GM12875 (cell line): Measurements from ENCODE around the gene MAGEA4.

Experiments used
- H3K4me3 ChIP-seq: one replicate; pipeline ENCODE4 v1.5.1; 2011; ENCODE audit warnings: low read depth, low read length, control low read depth
- TF ChIP-seq, protein P1 (sequence below): IDR thresholded peaks from 2 replicates; pipeline ENCODE4 v1.5.1; 2011; ENCODE audit warnings: low read depth, mild to moderate bottlenecking, control low read depth, inconsistent platforms, low read length, moderate library complexity, borderline replicate concordance; ENCODE audit not compliant: insufficient read depth

The MAGEA4 gene

DNA sequence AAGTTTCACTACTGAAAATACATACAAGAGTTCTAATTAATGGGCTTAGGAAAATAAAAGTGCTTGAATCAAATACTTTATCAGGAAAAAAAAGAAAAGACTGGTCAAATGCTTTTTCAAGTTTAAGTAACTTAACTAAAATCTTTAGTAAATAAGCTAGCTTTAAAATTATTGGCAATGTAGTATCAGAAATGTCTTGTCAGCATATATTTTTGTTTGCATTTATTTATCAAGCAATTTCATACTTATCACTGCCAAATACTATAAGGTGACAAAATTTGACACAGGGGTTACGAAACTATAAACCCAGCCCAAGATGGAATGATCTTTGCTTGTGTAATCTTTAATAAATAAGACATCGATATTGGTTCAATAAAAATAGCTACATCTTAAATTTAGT lies 31.8 kb upstream of the MAGEA4 start:
- no peak overlapping the region for H3K4me3 ChIP-seq
- TF ChIP-seq, protein P1, sequence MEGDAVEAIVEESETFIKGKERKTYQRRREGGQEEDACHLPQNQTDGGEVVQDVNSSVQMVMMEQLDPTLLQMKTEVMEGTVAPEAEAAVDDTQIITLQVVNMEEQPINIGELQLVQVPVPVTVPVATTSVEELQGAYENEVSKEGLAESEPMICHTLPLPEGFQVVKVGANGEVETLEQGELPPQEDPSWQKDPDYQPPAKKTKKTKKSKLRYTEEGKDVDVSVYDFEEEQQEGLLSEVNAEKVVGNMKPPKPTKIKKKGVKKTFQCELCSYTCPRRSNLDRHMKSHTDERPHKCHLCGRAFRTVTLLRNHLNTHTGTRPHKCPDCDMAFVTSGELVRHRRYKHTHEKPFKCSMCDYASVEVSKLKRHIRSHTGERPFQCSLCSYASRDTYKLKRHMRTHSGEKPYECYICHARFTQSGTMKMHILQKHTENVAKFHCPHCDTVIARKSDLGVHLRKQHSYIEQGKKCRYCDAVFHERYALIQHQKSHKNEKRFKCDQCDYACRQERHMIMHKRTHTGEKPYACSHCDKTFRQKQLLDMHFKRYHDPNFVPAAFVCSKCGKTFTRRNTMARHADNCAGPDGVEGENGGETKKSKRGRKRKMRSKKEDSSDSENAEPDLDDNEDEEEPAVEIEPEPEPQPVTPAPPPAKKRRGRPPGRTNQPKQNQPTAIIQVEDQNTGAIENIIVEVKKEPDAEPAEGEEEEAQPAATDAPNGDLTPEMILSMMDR = no peak

DNA sequence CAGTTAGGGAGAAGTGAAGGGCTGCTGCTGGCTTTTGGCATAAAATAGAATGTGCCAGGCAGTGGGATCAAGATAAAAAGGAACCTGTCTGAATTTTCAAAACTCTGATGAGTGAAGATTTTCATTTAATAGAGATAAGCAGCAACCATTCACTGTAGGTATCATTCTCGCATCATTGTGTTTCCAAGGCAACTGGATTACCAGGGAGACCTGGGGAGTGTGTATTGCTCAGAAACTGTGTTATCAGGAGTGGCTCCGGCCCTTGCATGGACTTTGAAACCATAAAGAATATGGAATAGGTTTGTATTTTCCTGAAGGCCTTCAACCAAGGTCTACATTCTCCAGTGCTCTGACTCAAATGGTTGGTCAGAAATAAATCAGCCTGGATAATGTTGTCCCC lies 23.3 kb upstream of the MAGEA4 start:
- H3K4me3 ChIP-seq = no peak overlapping the region
- TF ChIP-seq, protein P1 = no peak

DNA sequence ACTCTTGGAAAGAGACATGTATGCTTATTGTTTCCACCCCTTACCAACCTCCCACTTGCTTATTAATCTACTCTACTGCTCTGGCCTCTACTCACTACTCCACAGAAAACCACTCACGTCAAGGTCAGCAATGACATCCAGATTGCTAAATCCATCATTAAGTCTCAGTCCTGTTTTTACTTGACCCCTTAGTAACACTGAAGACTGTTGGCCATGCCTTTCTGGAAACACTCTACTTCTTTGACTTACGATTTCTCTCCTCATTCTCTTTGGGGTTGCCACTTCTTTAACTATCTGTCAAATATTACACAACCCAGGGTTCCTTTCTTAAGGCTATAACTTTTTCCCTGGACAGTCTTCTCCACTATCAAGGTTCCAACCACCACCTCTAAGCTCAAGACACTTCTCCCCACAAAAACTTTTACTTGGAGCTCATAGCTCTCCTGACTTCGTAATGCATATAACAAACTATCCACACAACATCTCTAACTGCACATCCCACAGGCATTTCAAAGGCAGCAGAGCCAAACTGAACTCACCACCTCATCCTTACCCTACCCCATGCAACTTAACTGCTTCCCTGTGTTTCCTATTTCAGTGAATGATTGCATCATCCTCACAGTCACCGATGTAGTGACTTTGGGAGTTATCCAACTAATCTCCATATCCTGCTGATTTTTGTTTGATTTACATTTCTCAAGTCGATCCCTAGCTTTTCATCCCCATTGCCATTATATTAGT lies 15.8 kb upstream of the MAGEA4 start:
- no peak overlapping the region for H3K4me3 ChIP-seq
- TF ChIP-seq, protein P1 = no peak

DNA sequence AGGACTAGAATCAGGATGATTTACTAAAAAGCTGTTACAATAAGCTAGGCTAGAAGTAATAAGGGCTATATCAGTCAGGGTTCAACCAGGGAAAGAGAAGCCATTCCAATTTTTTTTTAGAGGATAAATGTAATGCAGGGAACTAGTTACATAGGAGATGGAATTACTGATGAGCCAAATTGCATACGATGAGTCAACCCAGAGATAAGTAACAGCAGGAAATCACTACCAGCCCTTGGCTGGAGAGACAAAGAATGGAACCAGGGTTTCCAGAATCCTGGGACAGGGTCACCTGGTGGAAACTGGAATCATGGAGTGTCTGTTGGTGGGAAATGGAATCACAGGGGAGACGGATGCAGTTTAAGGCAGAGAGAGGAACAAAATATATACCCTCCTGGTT lies 13.1 kb upstream of the MAGEA4 start:
- TF ChIP-seq, protein P1 = no peak
- H3K4me3 ChIP-seq = no peak overlapping the region

DNA sequence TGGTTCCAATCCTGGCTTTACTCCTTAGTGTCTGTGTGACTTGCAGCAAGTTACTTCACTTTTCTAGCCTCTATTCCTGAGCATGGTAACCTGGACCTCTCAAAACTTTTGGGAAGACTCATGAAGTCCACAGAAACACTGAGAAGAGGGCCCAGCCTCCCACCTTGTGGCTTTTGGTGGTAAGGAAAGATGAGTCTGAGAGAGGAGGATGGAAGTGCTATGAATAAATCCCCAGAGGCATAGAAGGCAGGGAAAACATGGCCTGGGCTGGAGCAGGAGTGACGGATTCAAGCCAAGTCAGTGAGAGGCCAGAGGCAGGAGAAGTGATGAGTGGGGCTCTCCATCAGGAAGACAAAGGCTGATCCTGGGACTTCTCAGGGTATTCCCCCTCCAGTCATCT lies 10.9 kb upstream of the MAGEA4 start:
- no peak overlapping the region for H3K4me3 ChIP-seq
- TF ChIP-seq, protein P1 = no peak

DNA sequence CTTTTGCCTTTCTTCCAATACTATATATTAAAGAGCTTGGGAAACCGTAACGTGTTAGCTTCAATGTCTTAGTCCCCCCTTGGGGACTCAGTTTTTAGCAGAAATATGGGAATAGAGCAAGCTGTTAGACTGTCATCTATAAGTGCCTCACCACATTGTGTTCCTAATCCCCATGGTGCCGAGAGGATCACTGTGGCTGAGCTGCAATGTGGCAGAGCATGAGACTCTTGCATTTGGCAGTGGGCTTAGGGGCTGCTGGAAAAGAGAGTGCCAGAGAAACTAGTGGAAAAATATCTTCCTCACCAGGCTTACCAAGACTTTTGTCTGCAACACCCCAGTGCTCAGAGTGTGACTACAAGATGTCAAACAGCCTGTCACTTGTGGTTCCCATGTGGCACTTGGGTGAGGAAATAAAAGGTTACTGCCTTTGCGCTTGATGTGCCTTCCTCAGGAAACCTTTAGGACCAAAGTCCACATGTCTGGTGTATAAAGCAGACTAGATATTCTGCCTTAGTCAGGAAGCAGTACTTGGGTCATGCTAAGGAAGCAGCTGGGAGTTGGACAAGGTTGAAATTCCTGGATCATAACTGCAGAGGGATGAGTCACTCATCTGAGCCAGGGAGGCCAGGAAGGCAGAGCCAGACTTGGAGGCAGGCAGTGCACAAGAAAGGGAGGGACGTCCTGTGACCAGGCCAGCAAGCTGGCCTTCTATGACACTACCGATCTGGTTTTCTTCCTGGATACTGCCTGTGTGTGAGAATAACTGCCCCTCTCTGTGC lies 9.7 kb upstream of the MAGEA4 start:
- TF ChIP-seq, protein P1 = no peak
- H3K4me3 ChIP-seq = no peak overlapping the region

DNA sequence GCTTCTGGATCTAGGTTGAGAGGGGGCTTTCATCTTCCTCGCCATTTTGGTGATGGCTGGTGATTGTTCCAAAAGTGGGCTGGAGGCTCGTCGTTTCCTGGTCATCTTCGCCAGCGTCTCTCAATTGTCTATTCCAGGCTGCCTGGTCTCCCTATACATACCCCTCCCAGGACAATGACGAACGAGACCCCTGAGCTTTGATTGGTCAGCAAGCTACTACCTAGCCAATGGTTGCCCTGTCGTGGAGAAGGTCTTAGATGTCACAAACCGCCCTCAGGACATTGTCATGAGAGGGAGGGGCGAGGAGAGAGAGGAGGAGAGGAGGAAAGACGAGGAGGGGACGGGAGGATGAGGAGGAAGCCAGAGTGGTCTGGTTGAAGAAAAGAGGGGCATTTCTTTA lies 7.7 kb upstream of the MAGEA4 start:
- TF ChIP-seq, protein P1 = no peak

More for the DNA sequence above, 7.7 kb upstream of the MAGEA4 start:
- no peak overlapping the region for H3K4me3 ChIP-seq
